Femur (tissue), 1 donor: Measurements from ENCODE around the gene RASGRF2.
"Not testable (repeated sequence)": the region's sequence is repeated elsewhere in the genome, so short reads cannot be mapped to it uniquely, and the experiment has no call there.

ENCODE experiments used
- DNase-seq: peaks from one replicate; pipeline ENCODE4 v3.0.0-alpha.2; 2017

The RASGRF2 gene

GRCh38 chr5:81247441-81247972, 287.3 kb downstream of the RASGRF2 start:
- DNase-seq = no peak

- DNase-seq = no peak
These were observed 289.1 kb downstream of the RASGRF2 start for GRCh38 chr5:81249240-81249639.

- DNase-seq = no peak
These were observed 289.8 kb downstream of the RASGRF2 start for GRCh38 chr5:81250004-81250403.

- no peak for DNase-seq
These were observed 291.8 kb downstream of the RASGRF2 start for GRCh38 chr5:81251922-81252321.

GRCh38 chr5:81252904-81253303, 292.7 kb downstream of the RASGRF2 start:
- DNase-seq = no peak

GRCh38 chr5:81253875-81254274, 293.7 kb downstream of the RASGRF2 start:
- DNase-seq = no peak

GRCh38 chr5:81254886-81255559, 294.9 kb downstream of the RASGRF2 start:
- no peak for DNase-seq

- DNase-seq = no peak
These were observed 296.6 kb downstream of the RASGRF2 start for GRCh38 chr5:81256766-81257165.

- DNase-seq = not testable (repeated sequence)
These were observed 302.6 kb downstream of the RASGRF2 start for GRCh38 chr5:81262796-81263195.

GRCh38 chr5:81265101-81265500, 304.9 kb downstream of the RASGRF2 start:
- DNase-seq = no peak

- no peak for DNase-seq
These were observed 308.5 kb downstream of the RASGRF2 start for GRCh38 chr5:81268521-81269196.

GRCh38 chr5:81269751-81270393, 309.7 kb downstream of the RASGRF2 start:
- DNase-seq = no peak

GRCh38 chr5:81270394-81271027, 310.3 kb downstream of the RASGRF2 start:
- not testable (repeated sequence) for DNase-seq
